ENCODE results near the gene GPR157. TPM values are rescaled to one million over a fixed set of nuclear protein-coding genes. Genes with fewer than 3 reads are reported as not detected.

The GPR157 gene
- total and polyA plus RNA-seq, 2 of the 13 experiments (the other 11 are each of a cell fraction or from before 2014, with no cell fraction given), result 10.1 to 19.2 TPM

GRCh38 chr1:9071554-9072235 lies 57.2 kb downstream of the GPR157 start:
- in situ Hi-C loops (cut with HindIII; ENCODE audit: extremely low pct_ligation_motif_present, low pct_unique_long_range_greater_than_20kb) (no loop called here), intact Hi-C loops (cut with micrococcal nuclease; ENCODE audit: unreplicated experiment) (no loop called here)
- Histone ChIP-seq H4K20me1 (ENCODE audit: insufficient read depth, low read length) (no peaks in the 10 kb centered on the region), H3K27ac (ENCODE audit: extremely low read length, insufficient read depth, low read length) (no peak overlapping the region), H3K4me2 (ENCODE audit: low read depth, low read length) (no peak overlapping the region), H3K36me3 (replicated peaks in 1 of 2; ENCODE audit: control insufficient read depth in 1 of 2, insufficient read depth in 2 of 2, low read length in 2 of 2) (no peaks in the 10 kb centered on the region), H3K9ac (ENCODE audit: insufficient read depth, low read depth, low read length) (no peak overlapping the region), H3K79me2 (ENCODE audit: insufficient read depth, low read length) (no peaks in the 10 kb centered on the region), H3K9me3 (ENCODE audit: low read length) (no peaks in the 10 kb centered on the region), H3K4me1 (ENCODE audit: insufficient read depth, low read length) (peaks cover 51% of the 10 kb centered on the region), H3K4me3 (replicated peaks in 1 of 3; ENCODE audit: insufficient read depth in 1 of 3, low read depth in 2 of 3, low read length in 3 of 3) (no peak overlapping the region), H3K27me3 (ENCODE audit: control insufficient read depth in 1 of 2, insufficient read depth in 2 of 2, low read length in 2 of 2) (peaks cover 2 to 10% of the 10 kb centered on the region in 2 experiments; a peak in 4 of 5 replicates), H2AFZ (ENCODE audit: low read length) (no peak overlapping the region)
- no peak for DNase-seq (ENCODE audit: low spot score)
- no TSS peak for BruUV-seq (replicated peaks)
- no peak; the same call in 2 of the 3 replicates for ATAC-seq
- ChIA-PET CTCF (ENCODE audit: low intra/inter-chr PET ratio, low total read pairs) (no interaction called here), POLR2A (no interaction called here)
- no peak for TF ChIP-seq ZBTB44 (CRISPR knock-in tag; IDR thresholded peaks at IDR 0.05)
- TF ChIP-seq, protein P1, sequence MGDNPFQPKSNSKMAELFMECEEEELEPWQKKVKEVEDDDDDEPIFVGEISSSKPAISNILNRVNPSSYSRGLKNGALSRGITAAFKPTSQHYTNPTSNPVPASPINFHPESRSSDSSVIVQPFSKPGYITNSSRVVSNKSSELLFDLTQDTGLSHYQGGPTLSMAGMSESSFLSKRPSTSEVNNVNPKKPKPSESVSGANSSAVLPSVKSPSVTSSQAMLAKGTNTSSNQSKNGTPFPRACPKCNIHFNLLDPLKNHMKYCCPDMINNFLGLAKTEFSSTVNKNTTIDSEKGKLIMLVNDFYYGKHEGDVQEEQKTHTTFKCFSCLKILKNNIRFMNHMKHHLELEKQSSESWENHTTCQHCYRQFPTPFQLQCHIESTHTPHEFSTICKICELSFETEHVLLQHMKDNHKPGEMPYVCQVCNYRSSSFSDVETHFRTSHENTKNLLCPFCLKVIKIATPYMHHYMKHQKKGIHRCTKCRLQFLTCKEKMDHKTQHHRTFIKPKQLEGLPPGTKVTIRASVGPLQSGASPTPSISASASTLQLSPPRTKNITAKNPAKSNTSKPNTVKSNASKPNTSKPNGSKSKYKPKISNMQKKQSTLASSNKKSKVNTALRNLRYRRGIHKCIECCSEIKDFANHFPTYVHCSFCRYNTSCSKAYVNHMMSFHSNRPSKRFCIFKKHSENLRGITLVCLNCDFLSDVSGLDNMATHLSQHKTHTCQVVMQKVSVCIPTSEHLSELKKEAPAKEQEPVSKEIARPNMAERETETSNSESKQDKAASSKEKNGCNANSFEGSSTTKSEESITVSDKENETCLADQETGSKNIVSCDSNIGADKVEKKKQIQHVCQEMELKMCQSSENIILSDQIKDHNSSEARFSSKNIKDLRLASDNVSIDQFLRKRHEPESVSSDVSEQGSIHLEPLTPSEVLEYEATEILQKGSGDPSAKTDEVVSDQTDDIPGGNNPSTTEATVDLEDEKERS (CRISPR knock-in tag; IDR thresholded peaks at IDR 0.05), result no peak
- no peak for FAIRE-seq
- WGBS (ENCODE audit: low lambda C conversion rate), result 75% methylated on average over 22 of the region's 50 CpGs

All from HepG2 (cell line).